GM10248 (cell line): ENCODE data around the gene TDRD1.

Experiments
- CTCF ChIA-PET: fragments of 300-600 bp; sonication (Branson Sonifier 250); formaldehyde crosslinking; extraction: SDS; loops from one replicate; lab custom pipeline; 2021; ENCODE audit warnings: antibody characterized with exemption; lab: Yijun Ruan, JAX
- POLR2A ChIA-PET: fragments of 350-650 bp; sonication (Branson Sonifier 250); formaldehyde crosslinking; extraction: SDS; loops from one replicate; lab custom pipeline; 2020; ENCODE audit warnings: antibody characterized with exemption; lab: Yijun Ruan, JAX
- DNase-seq: peaks from one replicate; pipeline ENCODE4 v3.0.0; 2012; ENCODE audit errors: extremely low spot score
- TF ChIP-seq, protein P1 (sequence below): IDR thresholded peaks from 2 replicates; pipeline ENCODE4 v1.5.1; 2012; ENCODE audit warnings: mild to moderate bottlenecking, low read depth; ENCODE audit errors: extremely low read depth, missing control alignments, control extremely low read depth

TDRD1 gene

DNA sequence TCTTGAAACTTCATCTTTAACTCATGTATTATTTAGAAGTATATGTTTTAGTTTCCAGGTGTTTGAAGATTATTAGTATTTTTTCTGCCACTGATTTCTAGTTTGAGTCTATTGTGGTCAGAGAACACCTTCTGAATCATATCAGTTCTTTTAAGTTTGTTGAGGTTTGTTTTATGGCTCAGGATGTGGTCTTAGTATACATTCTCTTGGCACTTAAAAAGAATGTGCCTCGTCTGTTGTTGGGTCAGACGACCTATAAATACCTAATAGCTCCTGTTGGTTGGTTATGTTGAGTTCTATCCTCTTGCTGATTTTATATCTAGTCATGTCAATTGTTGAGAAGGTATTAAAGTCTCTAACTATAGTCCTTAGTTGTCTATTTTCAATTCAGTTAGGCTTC is 15.9 kb downstream of the TDRD1 start:
- TF ChIP-seq, protein P1, sequence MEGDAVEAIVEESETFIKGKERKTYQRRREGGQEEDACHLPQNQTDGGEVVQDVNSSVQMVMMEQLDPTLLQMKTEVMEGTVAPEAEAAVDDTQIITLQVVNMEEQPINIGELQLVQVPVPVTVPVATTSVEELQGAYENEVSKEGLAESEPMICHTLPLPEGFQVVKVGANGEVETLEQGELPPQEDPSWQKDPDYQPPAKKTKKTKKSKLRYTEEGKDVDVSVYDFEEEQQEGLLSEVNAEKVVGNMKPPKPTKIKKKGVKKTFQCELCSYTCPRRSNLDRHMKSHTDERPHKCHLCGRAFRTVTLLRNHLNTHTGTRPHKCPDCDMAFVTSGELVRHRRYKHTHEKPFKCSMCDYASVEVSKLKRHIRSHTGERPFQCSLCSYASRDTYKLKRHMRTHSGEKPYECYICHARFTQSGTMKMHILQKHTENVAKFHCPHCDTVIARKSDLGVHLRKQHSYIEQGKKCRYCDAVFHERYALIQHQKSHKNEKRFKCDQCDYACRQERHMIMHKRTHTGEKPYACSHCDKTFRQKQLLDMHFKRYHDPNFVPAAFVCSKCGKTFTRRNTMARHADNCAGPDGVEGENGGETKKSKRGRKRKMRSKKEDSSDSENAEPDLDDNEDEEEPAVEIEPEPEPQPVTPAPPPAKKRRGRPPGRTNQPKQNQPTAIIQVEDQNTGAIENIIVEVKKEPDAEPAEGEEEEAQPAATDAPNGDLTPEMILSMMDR = no peak
- no peak for DNase-seq
- ChIA-PET CTCF (interaction anchor here (1.6 kb wide), 1 partner anchor 16 kb away, joined by 4 read pairs; no protein-coding TSS in a partner anchor), POLR2A (no interaction called here)

DNA sequence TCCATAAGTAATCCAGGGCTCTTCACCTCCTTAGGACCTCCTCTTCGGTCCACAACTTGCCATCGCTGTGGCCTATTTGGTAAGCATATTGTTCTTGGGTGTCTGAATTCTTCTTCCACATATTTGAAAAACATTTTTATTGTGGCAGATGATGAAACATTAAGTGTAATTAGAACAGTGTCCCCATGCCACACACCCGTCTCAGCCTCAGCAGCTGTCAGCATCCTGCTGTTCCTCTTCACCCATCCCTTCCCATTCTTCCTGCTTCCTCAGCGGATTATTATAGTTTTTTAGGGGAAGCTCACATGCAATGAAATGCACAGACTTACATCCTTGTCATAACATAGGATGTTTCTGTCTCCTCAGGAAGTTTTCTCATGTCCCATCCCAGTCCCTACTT is 20.1 kb downstream of the TDRD1 start:
- TF ChIP-seq, protein P1 = no peak
- ChIA-PET POLR2A (no interaction called here), CTCF (no interaction called here)
- no peak for DNase-seq

DNA sequence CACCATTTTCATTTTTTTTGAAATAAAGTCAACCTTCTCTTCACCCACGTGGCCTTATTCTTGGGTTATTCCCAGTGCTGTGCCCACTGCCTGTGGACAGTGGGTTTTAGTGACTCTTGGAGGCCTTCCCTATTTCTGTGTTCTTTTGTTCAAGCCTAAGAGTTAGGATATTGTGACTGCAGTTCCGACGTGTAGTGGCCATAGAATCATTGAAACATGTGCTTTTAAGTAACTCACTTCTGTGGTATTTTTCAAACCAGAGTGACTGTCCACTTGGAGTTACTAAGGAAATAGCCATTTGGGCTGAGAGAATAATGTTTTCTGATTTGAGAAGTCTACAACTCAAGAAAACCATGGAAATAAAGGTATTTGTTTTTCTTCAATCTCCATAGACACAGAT is 23.7 kb downstream of the TDRD1 start:
- no peak for DNase-seq
- POLR2A ChIA-PET = no interaction called here
- TF ChIP-seq, protein P1 = no peak
- CTCF ChIA-PET = interaction anchor here (2.5 kb wide), 1 partner anchor 14 kb away, joined by 7 read pairs; no protein-coding TSS in a partner anchor

DNA sequence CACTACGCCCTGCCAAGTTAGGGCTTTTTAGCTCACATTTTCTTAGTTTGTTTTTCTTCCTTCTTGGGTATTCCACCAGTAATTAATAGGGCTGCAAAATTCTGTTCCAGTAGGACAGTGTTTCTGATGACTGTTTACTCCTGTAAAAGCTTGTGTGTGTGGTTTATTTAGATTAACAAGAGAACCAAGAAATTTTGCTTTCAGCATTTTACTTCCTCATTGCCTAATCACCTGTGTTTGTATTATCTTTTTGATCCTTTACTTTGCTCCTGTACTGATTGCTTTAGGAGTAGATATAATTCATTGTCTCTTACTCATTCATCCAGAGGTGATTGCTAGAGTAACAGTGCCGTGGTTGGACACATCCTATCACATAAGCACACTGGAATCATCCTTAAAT is 27.7 kb downstream of the TDRD1 start:
- no peak for DNase-seq
- CTCF ChIA-PET = no interaction called here
- TF ChIP-seq, protein P1 = no peak
- POLR2A ChIA-PET = no interaction called here

DNA sequence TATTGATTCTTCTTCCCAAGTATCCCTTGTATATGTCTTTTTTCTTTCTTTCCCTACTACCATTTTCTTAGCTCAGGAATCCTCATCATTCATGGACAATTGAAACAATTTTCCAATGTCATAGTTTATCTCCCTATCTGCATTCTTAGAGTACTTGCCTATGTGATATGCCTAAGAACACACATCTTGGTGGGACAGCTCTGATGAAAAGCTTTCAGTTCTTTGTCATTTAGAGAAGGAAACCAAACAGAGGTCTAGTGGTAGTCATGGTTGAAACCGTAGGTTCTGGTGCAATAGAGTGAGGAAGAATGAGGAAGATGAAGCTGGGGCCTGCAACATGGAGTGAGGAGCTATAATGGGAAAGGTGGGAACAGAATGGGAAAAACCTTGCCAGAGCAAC is 28.2 kb downstream of the TDRD1 start:
- POLR2A ChIA-PET = no interaction called here
- CTCF ChIA-PET = no interaction called here
- no peak for DNase-seq
- TF ChIP-seq, protein P1 = no peak

DNA sequence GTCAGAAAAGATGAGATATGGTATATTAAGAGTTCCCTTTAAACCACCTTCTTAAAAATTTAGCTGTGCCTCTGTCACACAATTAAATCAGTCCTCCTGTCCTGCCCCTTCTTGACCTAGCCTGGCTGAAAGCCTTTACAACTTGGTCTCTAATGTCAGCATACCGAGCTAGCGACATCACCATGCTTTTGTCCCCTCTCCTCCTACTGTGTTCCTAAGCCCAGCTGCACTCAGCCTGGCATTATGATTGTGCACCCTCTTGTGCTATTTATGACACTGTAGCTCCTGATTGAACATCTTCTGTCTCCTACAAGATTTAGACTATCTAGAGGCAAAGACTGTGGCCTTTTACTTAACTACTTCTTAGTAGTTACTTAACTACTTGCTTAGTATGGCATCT is 29.2 kb downstream of the TDRD1 start:
- DNase-seq = no peak
- ChIA-PET POLR2A (no interaction called here), CTCF (interaction anchor here (0.9 to 1.0 kb wide), 2 partner anchors 16 to 20 kb away, joined by 3 to 4 read pairs; no protein-coding TSS in a partner anchor)
- TF ChIP-seq, protein P1 = no peak
